NCI-H1105 (cell line): Measurements from ENCODE around the gene CUX1.
"Not testable (repeated sequence)": the region's sequence is repeated elsewhere in the genome, so short reads cannot be mapped to it uniquely, and the experiment has no call there.

Experiments
- DNase-seq: peaks from one replicate; lab custom pipeline; 2025; lab: John Stamatoyannopoulos, UW

CUX1 gene

GRCh38 chr7:102044984-102045673, 227.7 kb downstream of the CUX1 start:
- peak; percentile 84 for DNase-seq

- DNase-seq = no peak
Observed at GRCh38 chr7:102045681-102046372, 228.4 kb downstream of the CUX1 start.

GRCh38 chr7:102046373-102047117, 229.1 kb downstream of the CUX1 start:
- no peak for DNase-seq

GRCh38 chr7:102047167-102047566, 229.7 kb downstream of the CUX1 start:
- DNase-seq = no peak

GRCh38 chr7:102049765-102050164, 232.3 kb downstream of the CUX1 start:
- no peak for DNase-seq

- DNase-seq = no peak
Observed at GRCh38 chr7:102050864-102051460, 233.5 kb downstream of the CUX1 start.

GRCh38 chr7:102051736-102052135, 234.3 kb downstream of the CUX1 start:
- not testable (repeated sequence) for DNase-seq

GRCh38 chr7:102054158-102054557, 236.7 kb downstream of the CUX1 start:
- DNase-seq = no peak

- no peak for DNase-seq
Observed at GRCh38 chr7:102055181-102055976, 238.0 kb downstream of the CUX1 start.

- no peak for DNase-seq
Observed at GRCh38 chr7:102059524-102059923, 242.1 kb downstream of the CUX1 start.

- no peak for DNase-seq
Observed at GRCh38 chr7:102061354-102061945, 244.0 kb downstream of the CUX1 start.

- no peak for DNase-seq
Observed at GRCh38 chr7:102061981-102062390, 244.6 kb downstream of the CUX1 start.

GRCh38 chr7:102063690-102064180, 246.3 kb downstream of the CUX1 start:
- no peak for DNase-seq

GRCh38 chr7:102064361-102065025, 247.1 kb downstream of the CUX1 start:
- DNase-seq = no peak

GRCh38 chr7:102065226-102065625, 247.8 kb downstream of the CUX1 start:
- no peak for DNase-seq

- DNase-seq = no peak
Observed at GRCh38 chr7:102066476-102066875, 249.1 kb downstream of the CUX1 start.

- no peak for DNase-seq
Observed at GRCh38 chr7:102068846-102069245, 251.4 kb downstream of the CUX1 start.

- DNase-seq = no peak
Observed at GRCh38 chr7:102069931-102070629, 252.7 kb downstream of the CUX1 start.

GRCh38 chr7:102072003-102072402, 254.6 kb downstream of the CUX1 start:
- DNase-seq = no peak

GRCh38 chr7:102072636-102073209, 255.3 kb downstream of the CUX1 start:
- no peak for DNase-seq
